Measurements from ENCODE around the gene KISS1.

- TF ChIP-seq, protein P1, sequence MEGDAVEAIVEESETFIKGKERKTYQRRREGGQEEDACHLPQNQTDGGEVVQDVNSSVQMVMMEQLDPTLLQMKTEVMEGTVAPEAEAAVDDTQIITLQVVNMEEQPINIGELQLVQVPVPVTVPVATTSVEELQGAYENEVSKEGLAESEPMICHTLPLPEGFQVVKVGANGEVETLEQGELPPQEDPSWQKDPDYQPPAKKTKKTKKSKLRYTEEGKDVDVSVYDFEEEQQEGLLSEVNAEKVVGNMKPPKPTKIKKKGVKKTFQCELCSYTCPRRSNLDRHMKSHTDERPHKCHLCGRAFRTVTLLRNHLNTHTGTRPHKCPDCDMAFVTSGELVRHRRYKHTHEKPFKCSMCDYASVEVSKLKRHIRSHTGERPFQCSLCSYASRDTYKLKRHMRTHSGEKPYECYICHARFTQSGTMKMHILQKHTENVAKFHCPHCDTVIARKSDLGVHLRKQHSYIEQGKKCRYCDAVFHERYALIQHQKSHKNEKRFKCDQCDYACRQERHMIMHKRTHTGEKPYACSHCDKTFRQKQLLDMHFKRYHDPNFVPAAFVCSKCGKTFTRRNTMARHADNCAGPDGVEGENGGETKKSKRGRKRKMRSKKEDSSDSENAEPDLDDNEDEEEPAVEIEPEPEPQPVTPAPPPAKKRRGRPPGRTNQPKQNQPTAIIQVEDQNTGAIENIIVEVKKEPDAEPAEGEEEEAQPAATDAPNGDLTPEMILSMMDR (conservative IDR thresholded peaks at IDR 0.05; ENCODE audit: low read length), result no peak
- TF ChIP-seq EZH2phosphoT487 (IDR thresholded peaks at IDR 0.05; ENCODE audit: borderline replicate concordance, low read depth, low read length), result no peak
Measured at GRCh38 chr1:204194080-204194479, 2.2 kb downstream of the KISS1 start.
